GM19099 (cell line): ENCODE data around the gene TCP11L1.

Experiments
- POLR2A ChIP-seq: IDR thresholded peaks from 3 replicates; pipeline ENCODE4 v1.6.1; 2011; ENCODE audit warnings: low read depth; ENCODE audit not compliant: insufficient read length; ENCODE audit errors: extremely low read depth

TCP11L1 gene

GRCh38 chr11:33039274-33040032 lies at the start of gene TCP11L1:
Gene TCP11L1 (plus strand): TSS chr11:33039572. CDS start chr11:33043774, 4,202 bp downstream.
- TF ChIP-seq POLR2A: peak; percentile 40

GRCh38 chr11:32990481-32990880 lies 48.9 kb upstream of the TCP11L1 start:
- no peak for TF ChIP-seq POLR2A

GRCh38 chr11:32991427-32991826 lies 47.9 kb upstream of the TCP11L1 start:
- no peak for TF ChIP-seq POLR2A

GRCh38 chr11:32991898-32992297 lies 47.5 kb upstream of the TCP11L1 start:
- no peak for TF ChIP-seq POLR2A

GRCh38 chr11:33000181-33000580 lies 39.2 kb upstream of the TCP11L1 start:
- no peak for TF ChIP-seq POLR2A

GRCh38 chr11:33001281-33001680 lies 38.1 kb upstream of the TCP11L1 start:
- no peak for TF ChIP-seq POLR2A

- TF ChIP-seq POLR2A: no peak
Measured at GRCh38 chr11:33001751-33002542, 37.4 kb upstream of the TCP11L1 start.

- TF ChIP-seq POLR2A: no peak
Measured at GRCh38 chr11:33005175-33005574, 34.2 kb upstream of the TCP11L1 start.

- no peak for TF ChIP-seq POLR2A
Measured at GRCh38 chr11:33006010-33006409, 33.4 kb upstream of the TCP11L1 start.

- TF ChIP-seq POLR2A: no peak
Measured at GRCh38 chr11:33013755-33014154, 25.6 kb upstream of the TCP11L1 start.

- peak; percentile 66 for TF ChIP-seq POLR2A
Measured at GRCh38 chr11:33015621-33016551, 23.5 kb upstream of the TCP11L1 start, which contains the start of gene DEPDC7. Gene DEPDC7 (plus strand): TSS chr11:33015878. CDS start chr11:33015956, 78 bp downstream.

- no peak for TF ChIP-seq POLR2A
Measured at GRCh38 chr11:33016654-33017053, 22.7 kb upstream of the TCP11L1 start.

GRCh38 chr11:33017478-33017877 lies 21.9 kb upstream of the TCP11L1 start:
- TF ChIP-seq POLR2A: no peak

- TF ChIP-seq POLR2A: no peak
Measured at GRCh38 chr11:33017965-33018364, 21.4 kb upstream of the TCP11L1 start.

GRCh38 chr11:33018840-33019239 lies 20.5 kb upstream of the TCP11L1 start:
- TF ChIP-seq POLR2A: no peak
